ENCODE data around the gene ABLIM2. TPM values are rescaled to one million over a fixed set of nuclear protein-coding genes. Genes with fewer than 3 reads are reported as not detected.

ABLIM2 gene
- total and polyA plus RNA-seq, 2 experiments from 2014 or later, result 4.9 to 5.8 TPM

GRCh38 chr4:8013976-8014726 is 144.5 kb downstream of the ABLIM2 start:
- Histone ChIP-seq H3K4me1 (ENCODE audit: low read depth) (peaks cover 18% of the 10 kb centered on the region), H3K36me3 (no peaks in the 10 kb centered on the region), H3K27ac (no peak overlapping the region), H3K4me3 (no peak overlapping the region), H3K27me3 (no peaks in the 10 kb centered on the region), H3K9me3 (ENCODE audit: low read depth) (no peaks in the 10 kb centered on the region)
- no peak for TF ChIP-seq CTCF (IDR thresholded peaks at IDR 0.05; ENCODE audit: low read depth, low read length)
- no peak for DNase-seq (ENCODE audit: low read depth in 1 of 2, low spot score in 1 of 2)

DNA sequence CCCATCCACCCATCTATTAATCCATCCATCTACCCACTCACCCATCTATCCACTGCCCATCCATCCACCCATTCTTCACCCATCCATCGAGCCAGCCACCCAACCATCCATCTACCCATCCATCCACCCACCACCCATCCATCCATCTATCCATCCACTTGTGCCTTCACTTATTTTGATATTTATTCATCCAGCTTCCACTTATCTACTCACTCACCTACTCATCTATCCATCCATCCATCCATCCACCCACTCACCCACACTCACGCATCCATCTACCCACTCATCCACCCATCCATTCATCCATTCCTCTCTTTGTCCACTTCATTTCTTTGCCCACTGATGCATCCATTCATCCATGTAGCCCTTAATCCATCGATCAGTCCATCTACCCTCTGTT is 146.1 kb downstream of the ABLIM2 start:
- H3K9me3 ChIP-seq (ENCODE audit: low read depth), result no peaks in the 10 kb centered on the region
- no peak for TF ChIP-seq CTCF (IDR thresholded peaks at IDR 0.05; ENCODE audit: low read depth, low read length)
- peaks cover 18% of the 10 kb centered on the region for H3K4me1 ChIP-seq (ENCODE audit: low read depth)
- H3K27me3 ChIP-seq, result no peaks in the 10 kb centered on the region
- no peak overlapping the region for H3K27ac ChIP-seq
- DNase-seq (ENCODE audit: low read depth in 1 of 2, low spot score in 1 of 2), result no peak
- H3K4me3 ChIP-seq, result no peak overlapping the region
- no peaks in the 10 kb centered on the region for H3K36me3 ChIP-seq

DNA sequence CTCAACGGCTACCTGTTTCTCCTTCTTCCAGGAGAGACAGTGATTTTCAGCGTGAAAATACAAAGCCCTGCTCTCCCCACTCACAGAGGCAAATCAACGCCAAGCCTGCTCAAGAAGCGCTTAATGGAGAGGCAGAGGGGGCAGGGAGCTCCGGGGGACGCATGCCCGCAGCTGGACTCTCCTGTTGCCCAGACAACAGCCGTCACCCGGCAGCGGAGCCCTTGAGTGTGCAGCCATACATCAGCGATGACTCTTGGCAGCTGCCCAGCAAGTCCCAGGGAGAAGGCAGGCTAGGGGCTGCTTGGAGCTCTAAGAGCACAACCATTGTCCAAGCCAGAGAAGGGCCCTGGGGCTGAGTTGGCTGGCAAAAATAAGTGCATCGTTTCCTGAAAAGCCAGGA is 148.0 kb downstream of the ABLIM2 start:
- peaks cover 17% of the 10 kb centered on the region for H3K4me1 ChIP-seq (ENCODE audit: low read depth)
- peak overlapping the region; percentile 65 for H3K27ac ChIP-seq
- no peaks in the 10 kb centered on the region for H3K36me3 ChIP-seq
- no peaks in the 10 kb centered on the region for H3K27me3 ChIP-seq
- no peaks in the 10 kb centered on the region for H3K9me3 ChIP-seq (ENCODE audit: low read depth)
- DNase-seq (ENCODE audit: low read depth in 1 of 2, low spot score in 1 of 2), result peak; percentile 74 to 98
- TF ChIP-seq CTCF (IDR thresholded peaks at IDR 0.05; ENCODE audit: low read depth, low read length), result no peak
- H3K4me3 ChIP-seq, result no peak overlapping the region

- Histone ChIP-seq H3K27ac (peak overlapping the region; percentile 58), H3K27me3 (no peaks in the 10 kb centered on the region), H3K4me1 (ENCODE audit: low read depth) (peaks cover 17% of the 10 kb centered on the region), H3K9me3 (ENCODE audit: low read depth) (no peaks in the 10 kb centered on the region), H3K36me3 (no peaks in the 10 kb centered on the region), H3K4me3 (no peak overlapping the region)
- no peak for TF ChIP-seq CTCF (IDR thresholded peaks at IDR 0.05; ENCODE audit: low read depth, low read length)
- DNase-seq (ENCODE audit: low read depth in 1 of 2, low spot score in 1 of 2), result no peak
Measured at GRCh38 chr4:8009710-8010511, 148.7 kb downstream of the ABLIM2 start.

DNA sequence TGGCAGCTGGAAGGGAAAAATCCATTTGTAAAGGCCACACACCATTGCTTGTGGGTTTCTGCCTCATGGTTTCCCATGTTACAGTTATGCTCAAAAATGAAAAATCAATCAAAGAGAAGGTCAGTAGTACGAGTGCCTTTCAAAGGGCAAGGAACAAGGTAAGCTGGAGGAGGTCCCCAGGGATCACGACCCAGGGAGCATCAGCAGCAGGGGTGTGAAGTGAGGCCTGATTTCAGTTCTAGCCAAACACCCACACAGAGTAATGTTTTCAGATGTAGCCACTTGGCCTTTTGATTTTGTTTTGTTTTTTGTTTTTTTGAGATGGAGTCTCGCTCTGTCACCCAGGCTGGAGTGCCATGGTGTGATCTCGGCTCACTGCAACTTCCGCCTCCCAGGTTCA is 149.5 kb downstream of the ABLIM2 start:
- H3K27me3 ChIP-seq, result no peaks in the 10 kb centered on the region
- H3K36me3 ChIP-seq, result no peaks in the 10 kb centered on the region
- no peak for DNase-seq (ENCODE audit: low read depth in 1 of 2, low spot score in 1 of 2)
- H3K4me1 ChIP-seq (ENCODE audit: low read depth), result peaks cover 17% of the 10 kb centered on the region
- H3K9me3 ChIP-seq (ENCODE audit: low read depth), result no peaks in the 10 kb centered on the region
- TF ChIP-seq CTCF (IDR thresholded peaks at IDR 0.05; ENCODE audit: low read depth, low read length), result no peak
- H3K27ac ChIP-seq, result no peak overlapping the region
- no peak overlapping the region for H3K4me3 ChIP-seq

All from cardiac muscle cell (in vitro differentiated cells and primary cell).